ENCODE data around the gene PLEKHA3.

DNA sequence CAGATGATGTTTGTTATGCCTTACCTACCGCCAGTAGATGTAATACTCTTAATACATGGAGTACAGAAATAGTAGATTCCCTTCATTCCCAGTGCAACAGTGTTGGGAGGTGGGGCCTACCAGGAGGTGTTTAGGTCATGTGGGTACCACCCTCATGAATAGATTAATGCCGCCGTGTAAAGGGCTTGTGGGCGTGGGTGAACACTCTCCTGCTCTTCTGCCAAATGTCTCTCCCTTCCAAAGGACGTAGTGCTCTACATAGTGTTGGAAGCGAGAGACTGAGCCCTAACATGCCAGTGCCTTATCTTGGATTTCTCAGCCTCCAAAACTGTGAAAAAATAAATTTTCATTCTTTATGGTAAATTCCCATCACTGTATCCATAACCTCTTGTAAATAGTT, 30.1 kb downstream of the PLEKHA3 start:
- TF ChIP-seq, protein P1, sequence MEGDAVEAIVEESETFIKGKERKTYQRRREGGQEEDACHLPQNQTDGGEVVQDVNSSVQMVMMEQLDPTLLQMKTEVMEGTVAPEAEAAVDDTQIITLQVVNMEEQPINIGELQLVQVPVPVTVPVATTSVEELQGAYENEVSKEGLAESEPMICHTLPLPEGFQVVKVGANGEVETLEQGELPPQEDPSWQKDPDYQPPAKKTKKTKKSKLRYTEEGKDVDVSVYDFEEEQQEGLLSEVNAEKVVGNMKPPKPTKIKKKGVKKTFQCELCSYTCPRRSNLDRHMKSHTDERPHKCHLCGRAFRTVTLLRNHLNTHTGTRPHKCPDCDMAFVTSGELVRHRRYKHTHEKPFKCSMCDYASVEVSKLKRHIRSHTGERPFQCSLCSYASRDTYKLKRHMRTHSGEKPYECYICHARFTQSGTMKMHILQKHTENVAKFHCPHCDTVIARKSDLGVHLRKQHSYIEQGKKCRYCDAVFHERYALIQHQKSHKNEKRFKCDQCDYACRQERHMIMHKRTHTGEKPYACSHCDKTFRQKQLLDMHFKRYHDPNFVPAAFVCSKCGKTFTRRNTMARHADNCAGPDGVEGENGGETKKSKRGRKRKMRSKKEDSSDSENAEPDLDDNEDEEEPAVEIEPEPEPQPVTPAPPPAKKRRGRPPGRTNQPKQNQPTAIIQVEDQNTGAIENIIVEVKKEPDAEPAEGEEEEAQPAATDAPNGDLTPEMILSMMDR (conservative IDR thresholded peaks at IDR 0.05; ENCODE audit: low read depth, low read length) = no peak
- TF ChIP-seq POLR2A (IDR thresholded peaks at IDR 0.05; ENCODE audit: low read depth, low read length) (no peak), RAD21 (IDR thresholded peaks at IDR 0.05; ENCODE audit: low read length) (no peak), RFX5 (IDR thresholded peaks at IDR 0.05; ENCODE audit: low read depth, low read length) (no peak), MXI1 (IDR thresholded peaks at IDR 0.05; ENCODE audit: borderline replicate concordance, low read depth, low read length) (no peak), FOS (IDR thresholded peaks at IDR 0.05; ENCODE audit: low read depth, low read length) (no peak), RCOR1 (IDR thresholded peaks at IDR 0.05; ENCODE audit: insufficient replicate concordance, low read length) (no peak), MAZ (IDR thresholded peaks at IDR 0.05; ENCODE audit: borderline replicate concordance, low read depth, low read length) (no peak), MAFK (IDR thresholded peaks at IDR 0.05; ENCODE audit: low read depth, low read length) (no peak), SMC3 (IDR thresholded peaks at IDR 0.05; ENCODE audit: low read depth, low read length) (no peak), NFE2L2 (IDR thresholded peaks at IDR 0.05; ENCODE audit: low read depth, low read length) (no peak)
- TF ChIP-seq, protein P2, sequence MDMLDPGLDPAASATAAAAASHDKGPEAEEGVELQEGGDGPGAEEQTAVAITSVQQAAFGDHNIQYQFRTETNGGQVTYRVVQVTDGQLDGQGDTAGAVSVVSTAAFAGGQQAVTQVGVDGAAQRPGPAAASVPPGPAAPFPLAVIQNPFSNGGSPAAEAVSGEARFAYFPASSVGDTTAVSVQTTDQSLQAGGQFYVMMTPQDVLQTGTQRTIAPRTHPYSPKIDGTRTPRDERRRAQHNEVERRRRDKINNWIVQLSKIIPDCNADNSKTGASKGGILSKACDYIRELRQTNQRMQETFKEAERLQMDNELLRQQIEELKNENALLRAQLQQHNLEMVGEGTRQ (IDR thresholded peaks at IDR 0.05; ENCODE audit: low read depth, low read length) = no peak
- TF ChIP-seq, protein P3, sequence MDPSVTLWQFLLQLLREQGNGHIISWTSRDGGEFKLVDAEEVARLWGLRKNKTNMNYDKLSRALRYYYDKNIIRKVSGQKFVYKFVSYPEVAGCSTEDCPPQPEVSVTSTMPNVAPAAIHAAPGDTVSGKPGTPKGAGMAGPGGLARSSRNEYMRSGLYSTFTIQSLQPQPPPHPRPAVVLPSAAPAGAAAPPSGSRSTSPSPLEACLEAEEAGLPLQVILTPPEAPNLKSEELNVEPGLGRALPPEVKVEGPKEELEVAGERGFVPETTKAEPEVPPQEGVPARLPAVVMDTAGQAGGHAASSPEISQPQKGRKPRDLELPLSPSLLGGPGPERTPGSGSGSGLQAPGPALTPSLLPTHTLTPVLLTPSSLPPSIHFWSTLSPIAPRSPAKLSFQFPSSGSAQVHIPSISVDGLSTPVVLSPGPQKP (IDR thresholded peaks at IDR 0.05; ENCODE audit: borderline replicate concordance, low read depth, low read length) = no peak
